Calu3 (cell line): ENCODE data around the gene DDAH1. TPM values are rescaled to one million over a fixed set of nuclear protein-coding genes. Genes with fewer than 3 reads are reported as not detected.
A peak's percentile ranks its signal among the peaks of the same experiment; 100 is the strongest.

ENCODE experiments used
- BruUV-seq: library from RNA; stranded (reverse); fragments of 400-500 nt; replicated peaks from 2 replicates; lab custom pipeline; 2021; lab: Mats Ljungman, UMichigan
- CTCF ChIA-PET: fragments of 300-600 bp; sonication (Branson Sonifier 250); formaldehyde crosslinking; loops from one replicate; lab custom pipeline; 2022; ENCODE audit warnings: antibody characterized with exemption; lab: Charles Lee
- DNase-seq: peaks from one replicate; pipeline ENCODE4 v3.0.0; 2022
- H3K27ac Mint-ChIP-seq: one replicate; pipeline ENCODE4 v1.8.0; 2022; ENCODE audit warnings: mixed read lengths; ENCODE audit not compliant: unreplicated experiment
- H3K27me3 Mint-ChIP-seq: one replicate; pipeline ENCODE4 v1.8.0; 2022; ENCODE audit warnings: mixed read lengths; ENCODE audit not compliant: unreplicated experiment
- H3K36me3 Mint-ChIP-seq: one replicate; pipeline ENCODE4 v1.8.0; 2022; ENCODE audit warnings: mild to moderate bottlenecking, moderate library complexity, mixed read lengths; ENCODE audit not compliant: insufficient read depth, unreplicated experiment
- H3K4me1 Mint-ChIP-seq: one replicate; pipeline ENCODE4 v1.8.0; 2022; ENCODE audit warnings: mild to moderate bottlenecking, low read depth, mixed read lengths; ENCODE audit not compliant: unreplicated experiment
- H3K4me3 Mint-ChIP-seq: one replicate; pipeline ENCODE4 v1.8.0; 2022; ENCODE audit warnings: mild to moderate bottlenecking, low read depth, moderate library complexity, mixed read lengths; ENCODE audit not compliant: unreplicated experiment
- H3K9me3 Mint-ChIP-seq: one replicate; pipeline ENCODE4 v1.8.0; 2022; ENCODE audit warnings: low read depth, mixed read lengths; ENCODE audit not compliant: unreplicated experiment
- intact Hi-C: fragments of 100-400 bp; cut with micrococcal nuclease; formaldehyde crosslinking; loops from one replicate; pipeline ENCODE4 v1.10.0; 2022; ENCODE audit not compliant: unreplicated experiment
- total RNA-seq: library from RNA; stranded (reverse); gene quantifications from 2 replicates; pipeline ENCODE4 v1.2.3, GENCODE V29; 2022
- TF ChIP-seq, protein P1 (sequence below): fragments of 200-600 bp; IDR thresholded peaks from one replicate; pipeline ENCODE4 v1.8.0; 2022; ENCODE audit warnings: antibody characterized with exemption; ENCODE audit not compliant: unreplicated experiment

Gene DDAH1
- total RNA-seq, 1 experiment from 2014 or later = 84.1 TPM

DNA sequence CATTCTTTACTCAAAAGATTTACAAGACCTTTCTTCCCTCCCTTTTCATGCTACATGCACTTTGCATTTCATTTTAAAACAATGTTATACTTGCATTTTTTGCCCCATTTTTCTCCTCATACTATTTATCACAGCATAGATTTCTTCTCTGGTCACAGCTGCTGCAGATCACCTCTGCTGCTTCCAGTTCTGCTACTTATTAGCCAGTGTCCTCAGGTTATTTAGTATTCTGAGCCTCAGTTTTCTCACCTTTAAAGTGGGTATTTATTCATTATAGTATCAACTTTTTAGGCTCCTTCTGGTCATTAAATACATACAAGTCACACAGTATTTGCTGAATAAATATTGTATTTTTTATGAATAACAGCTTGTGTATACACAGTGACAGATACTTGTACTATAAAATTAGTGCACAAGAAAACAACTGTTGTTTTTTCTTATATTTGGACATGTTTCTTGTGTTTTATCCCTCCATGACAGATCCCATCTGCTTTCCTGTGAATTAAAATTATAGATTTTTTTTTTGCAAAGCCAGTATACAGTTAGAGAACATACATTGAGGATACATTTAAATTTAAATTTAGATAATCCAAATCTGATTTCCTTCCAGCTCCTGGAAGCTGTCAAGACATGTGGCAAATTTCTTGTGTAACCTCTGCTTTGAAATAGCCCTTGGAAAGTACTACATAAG lies 103.2 kb downstream of the DDAH1 start:
- Mint-ChIP-seq H3K4me3 (no peak overlapping the region), H3K4me1 (peaks cover 70% of the 10 kb centered on the region), H3K27me3 (no peaks in the 10 kb centered on the region), H3K9me3 (peaks cover 2% of the 10 kb centered on the region), H3K27ac (peak overlapping the region; percentile 26), H3K36me3 (peaks cover 4% of the 10 kb centered on the region)
- no TSS peak for BruUV-seq
- TF ChIP-seq, protein P1, sequence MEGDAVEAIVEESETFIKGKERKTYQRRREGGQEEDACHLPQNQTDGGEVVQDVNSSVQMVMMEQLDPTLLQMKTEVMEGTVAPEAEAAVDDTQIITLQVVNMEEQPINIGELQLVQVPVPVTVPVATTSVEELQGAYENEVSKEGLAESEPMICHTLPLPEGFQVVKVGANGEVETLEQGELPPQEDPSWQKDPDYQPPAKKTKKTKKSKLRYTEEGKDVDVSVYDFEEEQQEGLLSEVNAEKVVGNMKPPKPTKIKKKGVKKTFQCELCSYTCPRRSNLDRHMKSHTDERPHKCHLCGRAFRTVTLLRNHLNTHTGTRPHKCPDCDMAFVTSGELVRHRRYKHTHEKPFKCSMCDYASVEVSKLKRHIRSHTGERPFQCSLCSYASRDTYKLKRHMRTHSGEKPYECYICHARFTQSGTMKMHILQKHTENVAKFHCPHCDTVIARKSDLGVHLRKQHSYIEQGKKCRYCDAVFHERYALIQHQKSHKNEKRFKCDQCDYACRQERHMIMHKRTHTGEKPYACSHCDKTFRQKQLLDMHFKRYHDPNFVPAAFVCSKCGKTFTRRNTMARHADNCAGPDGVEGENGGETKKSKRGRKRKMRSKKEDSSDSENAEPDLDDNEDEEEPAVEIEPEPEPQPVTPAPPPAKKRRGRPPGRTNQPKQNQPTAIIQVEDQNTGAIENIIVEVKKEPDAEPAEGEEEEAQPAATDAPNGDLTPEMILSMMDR = no peak
- intact Hi-C loops = loop anchor here (5.0 kb wide), 1 partner anchor 36 kb away; no protein-coding TSS in a partner anchor
- CTCF ChIA-PET = interaction anchor here (3.2 kb wide), 1 partner anchor 11 kb away, joined by 12 read pairs; no protein-coding TSS in a partner anchor
- no peak for DNase-seq

DNA sequence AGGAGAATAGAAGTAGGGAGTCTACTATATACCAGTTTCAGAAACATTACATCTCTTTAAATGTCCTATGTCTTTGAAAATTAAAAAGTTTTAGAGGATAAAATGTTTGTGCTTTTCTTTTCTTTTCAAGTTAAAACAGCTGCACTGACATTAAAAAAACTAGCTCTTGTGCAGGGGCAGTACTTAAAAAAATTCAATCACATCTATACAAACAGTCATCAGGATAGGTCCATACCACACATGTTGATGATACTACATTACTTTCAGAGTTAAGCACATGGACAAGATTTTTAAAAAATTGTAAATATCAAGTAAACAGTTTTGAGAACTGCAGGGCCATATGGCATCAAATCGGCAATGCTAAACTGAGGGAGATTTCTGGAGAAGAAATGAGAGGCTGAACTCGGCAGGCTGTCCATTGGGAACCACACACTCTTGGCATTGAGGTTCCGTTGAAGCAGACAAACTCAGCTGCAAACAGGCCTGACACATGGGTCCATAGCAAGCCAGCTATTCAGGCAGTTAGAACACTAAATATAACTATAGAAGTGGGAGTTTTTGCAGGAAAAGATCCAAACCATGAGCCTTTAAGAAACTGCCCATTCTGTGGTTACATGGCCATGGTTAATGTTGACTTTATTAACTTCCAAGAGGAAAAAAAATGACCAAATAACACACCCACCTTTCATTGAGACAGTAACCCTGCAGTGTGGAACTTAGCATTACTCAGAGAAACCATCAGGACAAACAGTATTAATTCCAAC lies 104.0 kb downstream of the DDAH1 start:
- intact Hi-C loops = loop anchor here (5.0 kb wide), 1 partner anchor 36 kb away; no protein-coding TSS in a partner anchor
- DNase-seq = peak; percentile 17
- Mint-ChIP-seq H3K4me3 (peak overlapping the region; percentile 32), H3K27me3 (no peaks in the 10 kb centered on the region), H3K9me3 (peaks cover 2% of the 10 kb centered on the region), H3K4me1 (peaks cover 70% of the 10 kb centered on the region), H3K36me3 (peaks cover 6% of the 10 kb centered on the region), H3K27ac (peak overlapping the region; percentile 26)
- TF ChIP-seq, protein P1 = no peak
- CTCF ChIA-PET = interaction anchor here (3.2 kb wide), 1 partner anchor 12 kb away, joined by 12 read pairs; no protein-coding TSS in a partner anchor
- BruUV-seq = no TSS peak

DNA sequence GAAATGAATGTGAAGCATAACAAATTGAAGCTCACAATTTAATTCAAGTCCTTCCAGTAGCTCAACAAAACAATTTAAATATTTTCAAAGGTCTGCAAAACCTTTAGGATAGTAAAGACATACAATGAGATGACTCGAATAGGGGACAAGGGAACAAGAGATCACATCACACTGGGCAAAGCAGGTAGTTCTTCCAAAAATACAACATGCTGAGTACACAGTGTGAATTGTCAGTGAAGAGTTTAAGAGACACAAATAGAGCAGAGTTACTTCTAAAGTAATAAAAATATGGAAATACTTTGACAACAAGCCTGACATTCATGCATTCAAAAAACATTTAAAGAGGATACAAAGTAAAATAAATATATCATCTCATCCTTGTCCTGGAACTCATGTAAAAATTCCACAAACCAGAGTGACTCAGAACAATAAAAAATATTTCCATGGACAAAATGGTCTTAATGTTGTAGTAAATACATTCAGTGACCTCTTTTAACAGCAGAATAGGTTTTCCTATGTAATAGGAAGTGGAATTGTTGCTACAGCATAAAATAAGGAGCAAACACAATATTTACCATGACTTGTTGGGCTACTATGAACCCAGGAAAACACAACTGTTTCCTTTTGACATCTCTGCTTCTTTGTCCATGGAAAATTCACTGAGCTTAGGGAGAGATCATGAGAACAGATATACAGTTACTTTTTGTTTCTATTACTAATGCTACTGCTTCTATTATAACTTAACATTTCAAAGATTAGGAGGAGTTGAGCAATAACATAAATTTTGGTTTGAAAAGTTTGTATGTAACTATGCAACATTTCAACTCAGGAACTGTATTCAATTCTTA lies 104.9 kb downstream of the DDAH1 start:
- intact Hi-C loops = loop anchor here (5.0 kb wide), 1 partner anchor 37 kb away; no protein-coding TSS in a partner anchor
- Mint-ChIP-seq H3K27me3 (no peaks in the 10 kb centered on the region), H3K27ac (no peak overlapping the region), H3K9me3 (peaks cover 2% of the 10 kb centered on the region), H3K4me3 (peak overlapping the region; percentile 32), H3K4me1 (peaks cover 70% of the 10 kb centered on the region), H3K36me3 (peaks cover 6% of the 10 kb centered on the region)
- CTCF ChIA-PET = interaction anchor here (3.2 kb wide), 1 partner anchor 13 kb away, joined by 12 read pairs; no protein-coding TSS in a partner anchor
- no TSS peak for BruUV-seq
- no peak for DNase-seq
- TF ChIP-seq, protein P1 = no peak
